Type B pancreatic cell (in vitro differentiated cells): ENCODE data around the gene PDE12. TPM values are rescaled to one million over a fixed set of nuclear protein-coding genes. Genes with fewer than 3 reads are reported as not detected.

ENCODE experiments used
- DNase-seq: peaks from one replicate; pipeline ENCODE4 v3.0.0; 2021; ENCODE audit warnings: mixed read lengths; ENCODE audit not compliant: unreplicated experiment; ENCODE audit errors: extremely low spot score
- H3K27ac Mint-ChIP-seq: 2 replicates; pipeline ENCODE4 v1.8.0; 2021; ENCODE audit warnings: mild to moderate bottlenecking, mixed read lengths
- H3K27me3 Mint-ChIP-seq: 2 replicates; pipeline ENCODE4 v1.8.0; 2021; ENCODE audit warnings: mixed read lengths
- H3K36me3 Mint-ChIP-seq: 2 replicates; pipeline ENCODE4 v1.8.0; 2021; ENCODE audit warnings: mixed read lengths
- H3K4me1 Mint-ChIP-seq: one replicate; pipeline ENCODE4 v1.8.0; 2021; ENCODE audit warnings: mixed read lengths; ENCODE audit not compliant: unreplicated experiment
- H3K4me3 Mint-ChIP-seq: 2 replicates; pipeline ENCODE4 v1.8.0; 2021; ENCODE audit warnings: mild to moderate bottlenecking, mixed read lengths
- H3K9me3 Mint-ChIP-seq: 2 replicates; pipeline ENCODE4 v1.8.0; 2021; ENCODE audit warnings: mixed read lengths
- total RNA-seq: library from RNA; stranded (reverse); gene quantifications from 2 replicates; pipeline ENCODE4 v1.2.1, GENCODE V29; 2021; ENCODE audit warnings: low replicate concordance
- TF ChIP-seq, protein P1 (sequence below): fragments of 200-600 bp; sonication (generic); conservative IDR thresholded peaks from 2 replicates; pipeline ENCODE4 v1.5.0; 2021; ENCODE audit warnings: antibody characterized with exemption, mild to moderate bottlenecking

The PDE12 gene
- total RNA-seq, 1 donor from 2014 or later = 20.4 TPM

DNA sequence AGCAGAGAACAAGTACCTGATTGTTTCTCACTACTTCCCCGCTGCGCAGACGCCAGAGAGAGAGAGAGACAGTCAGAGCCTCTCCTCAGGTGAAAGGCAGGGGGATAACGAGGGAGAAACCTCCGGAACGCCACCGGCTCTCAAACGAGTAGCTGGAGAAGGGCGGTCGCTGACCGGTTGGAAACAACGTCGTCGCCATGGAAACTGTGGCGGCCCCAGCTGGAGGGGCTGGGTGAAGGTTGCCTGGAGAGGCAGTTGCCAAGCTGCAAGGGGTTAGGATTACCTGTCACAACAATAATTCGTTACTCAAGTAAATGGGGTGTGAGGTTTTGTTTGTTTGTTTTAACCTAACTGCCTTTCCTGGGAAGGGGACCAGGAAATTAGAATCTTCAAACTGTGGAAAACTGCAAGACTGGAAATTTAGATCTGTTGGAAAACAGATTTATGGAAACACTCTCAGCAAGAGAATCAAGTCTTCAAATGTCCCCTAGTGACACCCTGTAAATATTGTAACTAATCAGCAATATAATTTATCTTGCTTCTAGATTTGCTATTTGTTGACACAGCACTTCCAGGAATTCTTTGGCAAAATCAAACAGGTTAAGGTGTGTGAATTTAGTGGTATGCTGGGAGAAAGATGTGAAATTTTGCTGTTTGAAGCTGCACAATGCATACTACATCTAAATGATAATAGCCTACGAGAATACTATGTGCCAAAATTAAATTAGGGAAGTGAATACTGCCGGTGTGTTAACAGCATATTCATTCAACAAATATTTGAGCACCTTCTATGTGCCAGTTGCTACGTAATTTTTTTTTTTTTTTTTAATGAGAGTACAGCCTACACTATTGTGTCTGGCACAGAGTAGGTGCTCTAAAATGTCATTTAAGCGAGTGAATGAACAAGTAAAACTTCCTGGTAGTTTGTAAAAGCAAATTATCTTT is 11.6 kb upstream of the PDE12 start, which contains the start of gene DNAH12:
Gene DNAH12 (minus strand): TSS at position 164 of the 945 bp plus-strand sequence. CDS start 1,474 bp downstream, outside the sequence.
- TF ChIP-seq, protein P1, sequence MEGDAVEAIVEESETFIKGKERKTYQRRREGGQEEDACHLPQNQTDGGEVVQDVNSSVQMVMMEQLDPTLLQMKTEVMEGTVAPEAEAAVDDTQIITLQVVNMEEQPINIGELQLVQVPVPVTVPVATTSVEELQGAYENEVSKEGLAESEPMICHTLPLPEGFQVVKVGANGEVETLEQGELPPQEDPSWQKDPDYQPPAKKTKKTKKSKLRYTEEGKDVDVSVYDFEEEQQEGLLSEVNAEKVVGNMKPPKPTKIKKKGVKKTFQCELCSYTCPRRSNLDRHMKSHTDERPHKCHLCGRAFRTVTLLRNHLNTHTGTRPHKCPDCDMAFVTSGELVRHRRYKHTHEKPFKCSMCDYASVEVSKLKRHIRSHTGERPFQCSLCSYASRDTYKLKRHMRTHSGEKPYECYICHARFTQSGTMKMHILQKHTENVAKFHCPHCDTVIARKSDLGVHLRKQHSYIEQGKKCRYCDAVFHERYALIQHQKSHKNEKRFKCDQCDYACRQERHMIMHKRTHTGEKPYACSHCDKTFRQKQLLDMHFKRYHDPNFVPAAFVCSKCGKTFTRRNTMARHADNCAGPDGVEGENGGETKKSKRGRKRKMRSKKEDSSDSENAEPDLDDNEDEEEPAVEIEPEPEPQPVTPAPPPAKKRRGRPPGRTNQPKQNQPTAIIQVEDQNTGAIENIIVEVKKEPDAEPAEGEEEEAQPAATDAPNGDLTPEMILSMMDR = no peak
- Mint-ChIP-seq H3K9me3 (no peaks in the 10 kb centered on the region), H3K27ac (peak within 1 kb of the TSS; percentile 88), H3K4me3 (peak within 1 kb of the TSS; percentile 85), H3K4me1 (peaks cover 10% of the 10 kb centered on the region), H3K36me3 (no peaks in the 10 kb centered on the region), H3K27me3 (no peaks in the 10 kb centered on the region)
- DNase-seq = peak; percentile 80

DNA sequence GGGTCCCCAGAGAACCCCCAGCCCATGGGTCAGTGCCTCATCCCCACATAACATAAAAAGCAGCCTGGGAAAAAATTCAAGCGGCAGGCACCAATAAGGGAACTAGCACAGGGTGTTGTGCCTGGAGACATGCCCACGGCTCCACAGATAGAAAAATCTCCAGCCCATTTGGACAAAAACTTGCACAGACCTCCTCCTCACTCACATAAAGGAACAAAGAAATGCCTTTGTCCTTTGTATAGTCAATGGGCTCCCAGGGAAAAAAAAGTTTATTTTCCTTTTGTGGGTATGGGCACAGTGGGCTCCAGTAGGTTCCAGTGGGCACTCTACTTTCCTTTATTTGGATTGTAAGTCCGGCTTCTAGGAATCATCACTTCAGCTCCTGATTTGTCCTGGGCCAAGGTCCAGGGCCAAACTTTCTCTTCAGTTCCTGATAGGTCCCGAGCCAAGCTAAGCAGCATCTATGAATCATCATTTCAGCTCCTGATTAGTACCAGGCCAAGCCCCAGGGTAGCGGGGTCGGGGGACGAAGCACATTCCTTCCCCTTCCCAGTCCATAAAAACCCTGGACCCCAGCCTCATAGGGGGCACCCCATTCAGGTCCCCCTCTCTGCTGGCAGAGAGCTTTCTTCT is 10.3 kb upstream of the PDE12 start:
- H3K4me1 Mint-ChIP-seq = peaks cover 10% of the 10 kb centered on the region
- peak overlapping the region; percentile 55 for H3K4me3 Mint-ChIP-seq
- TF ChIP-seq, protein P1 = no peak
- no peaks in the 10 kb centered on the region for H3K9me3 Mint-ChIP-seq
- no peaks in the 10 kb centered on the region for H3K27me3 Mint-ChIP-seq
- H3K27ac Mint-ChIP-seq = peak overlapping the region; percentile 29
- no peak for DNase-seq
- no peaks in the 10 kb centered on the region for H3K36me3 Mint-ChIP-seq

DNA sequence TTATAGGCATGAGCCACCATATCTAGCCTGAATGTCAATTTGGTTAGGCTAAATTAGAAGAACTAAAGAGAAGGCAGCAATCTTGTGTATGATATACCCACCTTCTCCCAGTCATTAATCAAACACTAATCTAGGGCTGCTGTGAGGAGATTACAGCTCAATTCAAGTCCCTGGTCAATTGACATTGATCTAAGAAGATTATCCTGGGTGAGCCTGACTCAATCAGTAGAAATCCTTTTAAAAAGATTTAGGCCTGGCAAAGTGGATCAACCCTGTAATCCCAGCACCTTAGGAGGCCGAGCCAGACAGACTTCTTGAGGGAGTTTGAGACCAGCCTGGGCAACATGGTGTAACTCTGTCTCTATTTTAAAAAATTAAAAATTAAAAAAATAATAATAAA is 9.5 kb upstream of the PDE12 start:
- Mint-ChIP-seq H3K4me1 (peaks cover 10% of the 10 kb centered on the region), H3K27ac (no peak overlapping the region), H3K9me3 (no peaks in the 10 kb centered on the region), H3K27me3 (no peaks in the 10 kb centered on the region), H3K36me3 (no peaks in the 10 kb centered on the region), H3K4me3 (no peak overlapping the region)
- TF ChIP-seq, protein P1 = no peak
- no peak for DNase-seq

DNA sequence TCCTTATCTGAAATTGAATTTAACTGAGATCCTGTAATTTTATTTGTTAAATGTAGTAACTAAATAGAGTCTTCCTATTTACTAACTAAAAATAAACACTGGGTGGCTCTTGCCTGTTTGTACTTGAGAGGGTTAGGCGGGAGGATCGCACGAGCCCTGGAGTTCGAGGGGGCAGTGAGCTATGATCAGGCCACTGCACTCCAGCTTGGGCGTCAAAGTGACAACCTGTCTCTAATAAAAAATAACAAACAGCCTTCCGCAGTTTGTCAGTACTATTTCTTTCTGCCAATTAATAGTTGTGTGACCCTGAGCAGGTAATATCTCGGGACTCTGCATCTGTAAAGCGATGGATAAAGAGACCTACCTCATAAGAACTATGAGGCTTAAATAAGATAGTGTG is 768 bp upstream of the PDE12 start:
- Mint-ChIP-seq H3K4me1 (peaks cover 19% of the 10 kb centered on the region), H3K27ac (peak overlapping the region; percentile 98), H3K4me3 (peak overlapping the region; percentile 86), H3K36me3 (peaks cover 18% of the 10 kb centered on the region), H3K9me3 (no peaks in the 10 kb centered on the region), H3K27me3 (no peaks in the 10 kb centered on the region)
- TF ChIP-seq, protein P1 = no peak
- no peak for DNase-seq

DNA sequence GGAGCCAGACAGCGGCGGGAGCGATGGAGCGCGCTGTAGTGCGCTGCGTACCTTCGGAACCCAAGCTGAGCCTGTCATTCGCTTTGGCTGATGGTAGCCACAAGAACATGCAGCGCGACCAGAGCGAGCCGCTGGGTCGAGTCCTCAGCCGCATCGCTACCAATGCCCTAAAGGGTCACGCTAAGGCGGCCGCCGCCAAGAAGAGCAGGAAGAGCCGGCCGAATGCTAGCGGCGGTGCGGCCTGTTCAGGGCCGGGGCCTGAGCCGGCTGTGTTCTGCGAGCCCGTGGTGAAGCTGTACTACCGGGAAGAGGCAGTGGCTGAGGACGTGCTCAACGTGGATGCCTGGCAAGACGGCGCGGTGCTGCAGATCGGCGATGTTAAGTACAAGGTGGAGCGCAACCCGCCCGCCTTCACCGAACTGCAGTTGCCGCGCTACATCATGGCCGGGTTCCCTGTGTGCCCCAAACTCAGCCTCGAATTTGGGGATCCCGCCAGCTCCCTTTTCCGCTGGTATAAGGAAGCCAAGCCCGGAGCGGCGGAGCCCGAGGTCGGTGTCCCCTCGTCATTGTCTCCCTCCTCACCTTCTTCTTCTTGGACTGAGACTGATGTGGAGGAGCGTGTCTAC is 498 bp downstream of the PDE12 start:
- Mint-ChIP-seq H3K27me3 (no peaks in the 10 kb centered on the region), H3K4me1 (peaks cover 19% of the 10 kb centered on the region), H3K36me3 (peaks cover 22% of the 10 kb centered on the region), H3K4me3 (peak overlapping the region; percentile 86), H3K9me3 (no peaks in the 10 kb centered on the region), H3K27ac (peak overlapping the region; percentile 98)
- DNase-seq = no peak
- TF ChIP-seq, protein P1 = no peak
